Astrocyte of the cerebellum (primary cell): Measurements from ENCODE around the gene TNS1.

ENCODE experiments used
- DNase-seq: peaks from one replicate; pipeline ENCODE4 v3.0.0-alpha.2; 2011; ENCODE audit warnings: low read depth
- H3K4me3 ChIP-seq: 2 replicates; pipeline ENCODE4 v1.5.1; 2011; ENCODE audit warnings: mild to moderate bottlenecking, low read depth, low read length, moderate library complexity
- CTCF ChIP-seq: IDR thresholded peaks from 2 replicates; pipeline ENCODE4 v1.5.1; 2012; ENCODE audit warnings: low read length, low read depth, moderate library complexity, mild to moderate bottlenecking; ENCODE audit errors: missing control alignments
- in situ Hi-C: cut with HindIII; loops from 2 replicates; pipeline ENCODE4 v1.10.0; 2017; ENCODE audit warnings: low sequenced_read_pairs

Gene TNS1

GRCh38 chr2:217913436-217913835 lies 89.4 kb downstream of the TNS1 start:
- in situ Hi-C loops: no loop called here
- TF ChIP-seq CTCF: no peak
- DNase-seq: no peak
- H3K4me3 ChIP-seq: no peak overlapping the region

- no peak for TF ChIP-seq CTCF
- DNase-seq: no peak
- H3K4me3 ChIP-seq: no peak overlapping the region
- in situ Hi-C loops: no loop called here
These were observed 90.4 kb downstream of the TNS1 start for GRCh38 chr2:217912098-217913024.

GRCh38 chr2:217911283-217912097 lies 91.3 kb downstream of the TNS1 start:
- H3K4me3 ChIP-seq: no peak overlapping the region
- DNase-seq: no peak
- TF ChIP-seq CTCF: no peak
- in situ Hi-C loops: no loop called here

- in situ Hi-C loops: no loop called here
- no peak for TF ChIP-seq CTCF
- DNase-seq: no peak
- no peak overlapping the region for H3K4me3 ChIP-seq
These were observed 92.0 kb downstream of the TNS1 start for GRCh38 chr2:217910875-217911212.

- TF ChIP-seq CTCF: no peak
- in situ Hi-C loops: no loop called here
- no peak overlapping the region for H3K4me3 ChIP-seq
These were observed 93.5 kb downstream of the TNS1 start for GRCh38 chr2:217909156-217909820.

GRCh38 chr2:217908544-217908943 lies 94.3 kb downstream of the TNS1 start:
- no peak for DNase-seq
- no peak for TF ChIP-seq CTCF
- in situ Hi-C loops: no loop called here
- no peak overlapping the region for H3K4me3 ChIP-seq

More at GRCh38 chr2:217909156-217909820, 93.5 kb downstream of the TNS1 start:
- no peak for DNase-seq
